Breast epithelium (tissue), 4 donors: ENCODE data around the gene CACHD1. TPM values are rescaled to one million over a fixed set of nuclear protein-coding genes. Genes with fewer than 3 reads are reported as not detected.
"Not testable (repeated sequence)": the region's sequence is repeated elsewhere in the genome, so short reads cannot be mapped to it uniquely, and the experiment has no call there.

ENCODE experiments used
- DNase-seq, 2 donors: peaks; one replicate each; pipeline ENCODE4 v3.0.0-alpha.2; 2019; ENCODE audit warnings: low spot score in 2 of 2
- H3K27ac ChIP-seq, 2 donors: fragments of 200-600 bp; sonication (generic) in 1 of 2; one replicate each; pipeline ENCODE4 v1.5.1; 2016 to 2019; ENCODE audit warnings: mild to moderate bottlenecking in 1 of 2
- H3K27me3 ChIP-seq, 2 donors: fragments of 200-600 bp; sonication (generic) in 1 of 2; one replicate each; pipeline versions ENCODE4 v1.5.1 to v1.6.0; 2017 to 2019; ENCODE audit warnings: control low read depth in 1 of 2, mild to moderate bottlenecking in 1 of 2
- H3K36me3 ChIP-seq: fragments of 200-600 bp; one replicate; pipeline ENCODE4 v1.5.1; 2019
- H3K4me1 ChIP-seq, 2 donors: fragments of 200-600 bp; sonication (generic); one replicate each; pipeline ENCODE4 v1.5.1; 2016 to 2019; ENCODE audit warnings: control low read depth in 1 of 2
- H3K4me3 ChIP-seq, 3 donors: fragments of 200-600 bp; sonication (generic); 1 replicate in 2 of 3; 2 replicates in 1 of 3; pipeline ENCODE4 v1.5.1; 2016 to 2019; ENCODE audit warnings: mild to moderate bottlenecking in 3 of 3, moderate library complexity in 2 of 3
- H3K9me3 ChIP-seq, 2 donors: fragments of 200-600 bp; sonication (generic) in 1 of 2; one replicate each; pipeline ENCODE4 v1.5.1; 2016 to 2019; ENCODE audit warnings: control low read depth in 1 of 2
- POLR2A ChIP-seq: fragments of 450-650 bp; IDR thresholded peaks from one replicate; pipeline ENCODE4 v1.6.1; 2016; ENCODE audit warnings: antibody characterized with exemption, mild to moderate bottlenecking, moderate library complexity
- POLR2AphosphoS5 ChIP-seq, 3 donors: sonication (generic); formaldehyde crosslinking; IDR thresholded peaks; one replicate each; pipeline ENCODE4 v1.6.1; 2017; ENCODE audit warnings: antibody characterized with exemption in 3 of 3
- intact Hi-C: fragments of 100-400 bp; cut with DNase I; formaldehyde crosslinking; loops from one replicate; pipeline ENCODE4 v1.15.1; 2023; ENCODE audit warnings: low total_unique reads
- total RNA-seq, 3 donors: library from RNA; depleted of rRNA; stranded (reverse); fragments of >200 nt; gene quantifications; one replicate each; pipeline ENCODE4 v1.1.0, GENCODE V29; 2016
- TF ChIP-seq, protein P1 (sequence below), 3 donors: fragments of 450-650 bp; IDR thresholded peaks; one replicate each; pipeline ENCODE4 v1.5.1; 2016 to 2017; ENCODE audit warnings: antibody characterized with exemption in 3 of 3, mild to moderate bottlenecking in 3 of 3, moderate library complexity in 3 of 3

The CACHD1 gene
- total RNA-seq, 3 donors from 2014 or later = 21.6 to 31.9 (median 25.3) TPM

DNA sequence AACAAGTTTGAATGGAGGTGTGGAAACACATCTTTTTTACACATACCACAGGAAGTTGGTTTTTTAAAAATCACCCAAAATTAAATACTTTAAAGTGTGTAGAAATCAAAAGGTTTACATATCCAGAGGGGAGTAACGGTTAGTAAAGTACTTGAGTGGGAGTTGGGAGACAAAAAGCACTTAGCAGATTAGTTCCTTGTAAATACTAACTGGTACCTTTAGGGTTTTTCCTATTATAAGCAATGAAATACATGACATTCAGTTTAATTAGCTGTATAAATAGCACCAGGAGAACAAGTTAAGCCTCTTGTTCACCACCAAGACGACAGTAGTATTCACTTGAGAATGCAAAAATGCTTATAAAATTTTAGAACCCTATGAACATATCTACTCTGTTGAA is 251.2 kb downstream of the CACHD1 start:
- intact Hi-C loops = no loop called here
- DNase-seq = no peak
- Histone ChIP-seq H3K27ac (no peak overlapping the region), H3K9me3 (no peaks in the 10 kb centered on the region), H3K27me3 (no peaks in the 10 kb centered on the region), H3K4me1 (no peaks in the 10 kb centered on the region), H3K36me3 (no peaks in the 10 kb centered on the region), H3K4me3 (no peak overlapping the region)
- TF ChIP-seq POLR2A = no peak
- TF ChIP-seq POLR2AphosphoS5 (IDR thresholded peaks at IDR 0.05) = no peak
- TF ChIP-seq, protein P1, sequence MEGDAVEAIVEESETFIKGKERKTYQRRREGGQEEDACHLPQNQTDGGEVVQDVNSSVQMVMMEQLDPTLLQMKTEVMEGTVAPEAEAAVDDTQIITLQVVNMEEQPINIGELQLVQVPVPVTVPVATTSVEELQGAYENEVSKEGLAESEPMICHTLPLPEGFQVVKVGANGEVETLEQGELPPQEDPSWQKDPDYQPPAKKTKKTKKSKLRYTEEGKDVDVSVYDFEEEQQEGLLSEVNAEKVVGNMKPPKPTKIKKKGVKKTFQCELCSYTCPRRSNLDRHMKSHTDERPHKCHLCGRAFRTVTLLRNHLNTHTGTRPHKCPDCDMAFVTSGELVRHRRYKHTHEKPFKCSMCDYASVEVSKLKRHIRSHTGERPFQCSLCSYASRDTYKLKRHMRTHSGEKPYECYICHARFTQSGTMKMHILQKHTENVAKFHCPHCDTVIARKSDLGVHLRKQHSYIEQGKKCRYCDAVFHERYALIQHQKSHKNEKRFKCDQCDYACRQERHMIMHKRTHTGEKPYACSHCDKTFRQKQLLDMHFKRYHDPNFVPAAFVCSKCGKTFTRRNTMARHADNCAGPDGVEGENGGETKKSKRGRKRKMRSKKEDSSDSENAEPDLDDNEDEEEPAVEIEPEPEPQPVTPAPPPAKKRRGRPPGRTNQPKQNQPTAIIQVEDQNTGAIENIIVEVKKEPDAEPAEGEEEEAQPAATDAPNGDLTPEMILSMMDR (IDR thresholded peaks at IDR 0.05) = no peak

DNA sequence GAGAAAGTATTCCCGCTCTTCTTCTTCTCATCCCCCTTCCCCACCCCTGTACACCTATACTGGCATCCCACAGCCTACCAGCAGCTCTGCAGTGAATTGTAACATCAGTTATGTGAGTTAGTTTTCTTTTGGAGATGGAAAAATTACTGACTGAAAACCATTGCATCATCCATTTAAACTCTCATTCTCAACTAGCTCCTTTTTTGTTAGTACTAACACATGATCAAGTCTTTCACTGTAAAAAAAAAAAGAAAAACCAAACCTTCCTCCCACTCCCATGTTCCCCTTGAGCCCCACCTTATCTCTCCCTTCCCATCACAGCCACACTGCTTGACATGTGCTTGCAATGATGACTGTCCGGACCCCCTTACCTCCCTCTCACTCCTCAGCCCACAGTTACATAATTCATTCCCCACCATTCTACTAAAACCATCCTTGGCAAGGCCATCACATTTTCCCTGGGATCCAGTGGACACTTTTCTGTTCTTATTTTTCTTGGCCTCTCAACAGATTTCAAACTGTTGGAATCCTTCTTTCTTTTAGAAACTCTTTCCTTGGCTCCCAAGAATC is 251.7 kb downstream of the CACHD1 start:
- intact Hi-C loops = no loop called here
- H3K9me3 ChIP-seq = no peaks in the 10 kb centered on the region
- no peak overlapping the region for H3K4me3 ChIP-seq
- no peaks in the 10 kb centered on the region for H3K36me3 ChIP-seq
- DNase-seq = no peak
- no peaks in the 10 kb centered on the region for H3K4me1 ChIP-seq
- H3K27me3 ChIP-seq = no peaks in the 10 kb centered on the region
- TF ChIP-seq POLR2A = no peak
- TF ChIP-seq, protein P1 (IDR thresholded peaks at IDR 0.05) = no peak
- no peak for TF ChIP-seq POLR2AphosphoS5 (IDR thresholded peaks at IDR 0.05)
- no peak overlapping the region for H3K27ac ChIP-seq

DNA sequence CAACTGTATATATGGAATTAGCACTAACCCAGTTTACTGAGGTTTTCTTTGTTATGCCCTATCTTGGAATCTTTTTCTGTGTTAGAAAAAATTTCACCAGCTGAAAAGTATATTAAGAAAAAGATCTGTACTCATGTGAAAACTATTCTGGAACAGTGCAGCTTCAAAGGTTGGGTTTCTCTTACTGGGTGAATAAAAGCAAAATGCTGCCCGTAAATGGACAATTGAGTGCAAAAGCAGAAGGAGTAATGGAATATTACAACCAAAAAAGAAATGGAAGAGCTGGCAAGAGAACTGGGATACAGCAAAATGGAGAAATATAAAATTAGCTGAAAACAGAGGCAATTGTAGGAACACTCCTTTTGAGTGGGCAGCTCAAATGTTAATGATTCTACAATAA is 257.9 kb downstream of the CACHD1 start:
- H3K4me3 ChIP-seq = no peak overlapping the region
- intact Hi-C loops = no loop called here
- H3K9me3 ChIP-seq = no peaks in the 10 kb centered on the region
- H3K4me1 ChIP-seq = no peaks in the 10 kb centered on the region
- H3K27ac ChIP-seq = no peak overlapping the region
- no peaks in the 10 kb centered on the region for H3K27me3 ChIP-seq
- DNase-seq = no peak
- TF ChIP-seq POLR2A = no peak
- TF ChIP-seq, protein P1 (IDR thresholded peaks at IDR 0.05) = no peak
- no peak for TF ChIP-seq POLR2AphosphoS5 (IDR thresholded peaks at IDR 0.05)
- no peaks in the 10 kb centered on the region for H3K36me3 ChIP-seq

DNA sequence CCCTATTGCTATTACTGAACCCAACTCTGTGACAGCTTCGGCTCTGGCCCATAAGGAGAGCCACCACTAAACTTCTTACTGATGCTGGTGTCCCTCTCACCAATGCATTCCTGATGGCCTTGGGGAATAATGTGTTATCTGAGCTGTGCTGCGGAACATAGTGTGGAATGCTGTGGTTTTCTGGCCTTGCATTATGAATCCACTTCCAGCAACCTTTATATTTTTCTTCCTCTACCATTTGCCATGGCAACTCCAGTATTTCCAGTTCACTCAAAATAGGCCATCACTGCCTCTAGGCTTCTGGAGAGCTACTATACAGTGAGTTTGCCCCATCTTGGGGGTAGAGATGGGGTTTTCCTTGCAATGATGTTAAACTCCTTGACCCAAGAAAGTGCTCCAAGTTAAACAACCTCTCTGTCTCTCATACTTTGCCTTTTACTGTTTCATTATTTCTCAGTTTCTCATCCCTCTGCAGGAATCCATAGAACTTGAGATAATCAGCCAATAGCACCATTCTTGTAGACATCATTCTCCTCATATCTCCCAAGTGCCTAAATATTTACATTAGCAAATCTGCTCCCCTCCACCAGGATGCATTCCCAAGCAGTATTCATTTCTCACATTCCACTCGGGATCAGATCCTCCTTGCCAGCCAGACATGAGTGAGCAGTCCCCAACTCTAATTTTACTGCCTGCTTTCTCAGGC is 263.8 kb downstream of the CACHD1 start:
- peaks cover 3% of the 10 kb centered on the region for H3K36me3 ChIP-seq
- no peak overlapping the region for H3K4me3 ChIP-seq
- no peak overlapping the region for H3K27ac ChIP-seq
- TF ChIP-seq POLR2A (no peak), POLR2AphosphoS5 (IDR thresholded peaks at IDR 0.05) (no peak)
- TF ChIP-seq, protein P1 (IDR thresholded peaks at IDR 0.05) = no peak
- intact Hi-C loops = no loop called here
- H3K27me3 ChIP-seq = no peaks in the 10 kb centered on the region
- no peak for DNase-seq
- H3K4me1 ChIP-seq = no peaks in the 10 kb centered on the region
- no peaks in the 10 kb centered on the region for H3K9me3 ChIP-seq

DNA sequence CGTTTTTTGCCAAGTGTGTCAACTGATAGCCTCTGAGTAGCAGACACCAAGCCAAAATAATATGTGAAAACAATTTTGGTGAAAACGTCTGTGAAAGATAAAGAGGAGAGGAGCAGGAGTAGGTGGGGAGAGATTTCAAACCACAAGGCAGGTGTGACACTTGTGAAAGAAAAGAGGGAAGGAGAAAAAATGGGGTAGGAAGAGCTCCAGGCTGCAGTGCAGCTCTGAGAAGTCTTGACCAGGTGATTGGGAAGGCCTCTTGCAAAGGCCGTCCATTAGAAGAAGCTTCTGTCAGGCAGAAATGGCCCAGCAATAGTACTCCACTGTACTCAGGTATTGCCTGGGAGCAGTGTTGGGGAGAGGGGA is 264.3 kb downstream of the CACHD1 start:
- intact Hi-C loops = no loop called here
- no peaks in the 10 kb centered on the region for H3K9me3 ChIP-seq
- H3K27ac ChIP-seq = no peak overlapping the region
- H3K4me3 ChIP-seq = no peak overlapping the region
- TF ChIP-seq, protein P1 (IDR thresholded peaks at IDR 0.05) = no peak
- TF ChIP-seq POLR2A = no peak
- TF ChIP-seq POLR2AphosphoS5 (IDR thresholded peaks at IDR 0.05) = no peak
- peaks cover 3% of the 10 kb centered on the region for H3K36me3 ChIP-seq
- no peak for DNase-seq
- no peaks in the 10 kb centered on the region for H3K27me3 ChIP-seq
- H3K4me1 ChIP-seq = no peaks in the 10 kb centered on the region

GRCh38 chr1:64740687-64741086 is 270.8 kb downstream of the CACHD1 start:
- H3K4me1 ChIP-seq, H3K27ac ChIP-seq, H3K36me3 ChIP-seq, H3K9me3 ChIP-seq, DNase-seq, H3K27me3 ChIP-seq, intact Hi-C loops, H3K4me3 ChIP-seq: not testable (repeated sequence)
